HG03095 (cell line): ENCODE measurements around the gene RRP1B.

Experiments
- ATAC-seq: cut with Tn5 transposase; IDR thresholded peaks from one replicate; pipeline ENCODE4 v1.9.1; 2021; ENCODE audit warnings: moderate library complexity; ENCODE audit not compliant: unreplicated experiment

Gene RRP1B

DNA sequence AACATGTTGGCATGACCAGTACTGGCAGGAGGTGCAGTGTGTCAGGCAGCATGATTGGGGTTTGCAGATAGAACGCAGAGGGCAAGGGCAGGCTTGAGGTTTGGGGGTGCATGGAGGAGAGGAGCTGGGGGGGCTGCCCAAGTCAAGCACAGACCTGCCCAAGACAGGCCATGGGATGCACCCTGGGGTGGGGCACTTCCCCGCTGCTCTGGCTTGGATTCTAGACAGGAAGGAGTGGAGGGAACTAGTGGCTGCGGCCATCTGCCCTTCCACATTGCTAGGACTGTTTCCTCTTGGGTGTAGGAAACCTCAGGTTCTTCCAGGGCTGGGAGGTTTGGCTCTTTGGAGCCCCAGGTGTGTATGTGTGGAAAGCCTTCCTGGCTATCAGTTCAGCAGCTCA lies 62.6 kb downstream of the RRP1B start:
- no peak for ATAC-seq

DNA sequence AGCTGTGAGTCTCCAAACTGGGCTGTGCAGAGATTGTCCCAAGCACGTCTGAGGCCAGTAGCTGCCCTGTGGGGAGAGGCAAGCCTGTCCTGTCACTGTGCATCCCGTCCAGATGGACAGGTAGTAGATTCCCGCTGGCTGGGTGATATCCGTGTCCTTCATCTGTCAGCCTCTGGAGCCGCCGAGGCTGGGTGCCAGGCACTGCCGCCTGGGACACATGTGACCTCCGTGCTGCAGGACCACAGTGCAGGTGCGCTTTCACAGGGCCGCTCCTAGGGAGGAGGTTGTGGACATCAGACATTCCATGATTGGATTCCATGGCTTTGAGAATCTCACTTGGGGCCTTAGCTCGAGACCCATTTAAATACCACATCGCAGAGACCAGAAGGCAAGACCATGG lies 64.3 kb downstream of the RRP1B start:
- ATAC-seq: no peak

DNA sequence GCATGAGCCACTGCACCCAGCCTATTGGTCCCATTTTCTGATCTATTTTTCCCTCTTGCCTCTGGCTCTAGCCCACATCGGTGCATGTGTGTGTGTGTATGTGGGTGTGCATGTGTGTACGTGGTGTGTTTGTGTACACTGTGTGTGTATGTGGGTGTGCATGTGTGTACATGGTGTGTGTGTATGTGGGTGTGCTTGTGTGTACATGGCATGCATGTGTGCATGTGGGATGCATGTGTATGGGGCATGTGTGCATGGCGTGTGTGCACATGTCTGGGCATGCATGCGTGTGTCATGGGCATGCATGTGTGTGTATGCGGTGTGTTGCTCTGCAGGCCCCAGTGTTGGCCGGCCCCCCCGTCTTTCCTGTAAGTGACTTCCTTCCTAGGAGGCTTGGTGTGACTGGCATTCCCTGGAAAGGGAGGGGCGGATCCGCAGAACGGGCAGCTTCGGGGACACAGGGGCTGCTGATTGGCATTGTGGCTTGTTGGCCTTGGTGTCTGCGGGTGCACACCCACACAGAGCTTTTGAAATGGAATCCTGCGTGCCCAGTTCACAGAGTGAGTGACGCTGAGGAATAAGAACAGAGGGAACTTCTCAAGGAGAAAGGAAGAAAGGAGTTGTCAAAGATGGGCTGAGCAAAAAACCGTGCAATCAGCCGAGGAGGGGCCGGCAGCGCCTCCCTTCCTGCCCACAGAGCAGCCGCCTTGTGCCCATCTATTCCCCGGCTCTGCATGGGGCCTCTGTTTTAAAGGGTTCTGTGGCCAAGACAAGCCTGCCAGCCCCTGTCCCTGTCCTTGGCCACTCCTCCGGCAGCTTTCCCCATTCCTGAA lies 67.5 kb downstream of the RRP1B start:
- ATAC-seq: no peak

DNA sequence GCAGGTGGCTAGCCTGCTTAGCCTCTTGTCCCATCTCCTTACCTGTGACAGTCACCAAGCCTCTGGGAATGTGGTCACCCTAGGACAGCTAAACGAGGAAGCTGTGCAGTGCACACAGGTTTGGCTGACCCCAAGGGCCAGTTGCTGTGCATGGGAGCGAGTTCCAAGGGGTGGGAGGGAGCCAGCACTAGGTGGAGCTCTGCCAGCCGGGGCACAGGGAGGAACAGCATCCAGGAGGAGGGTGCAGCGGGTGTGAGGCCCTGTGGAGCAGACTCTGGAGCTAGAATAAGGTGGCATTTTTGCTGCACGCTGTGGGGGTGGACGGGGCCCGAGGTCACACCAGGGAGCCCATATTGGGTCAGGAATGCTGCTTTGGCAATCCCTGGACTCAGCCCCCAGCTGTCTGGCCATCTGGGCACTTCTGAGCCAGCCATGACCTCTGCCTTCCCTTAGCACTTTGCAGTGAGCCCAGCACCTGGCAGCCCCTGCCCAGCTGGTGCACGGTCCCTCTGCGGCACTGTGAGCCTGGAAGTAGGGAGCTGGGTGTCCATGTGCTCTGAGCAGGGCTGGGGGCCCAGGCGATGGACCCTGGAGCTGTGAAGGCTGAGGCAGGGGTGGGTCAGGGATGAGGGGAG lies 68.3 kb downstream of the RRP1B start:
- ATAC-seq: no peak

DNA sequence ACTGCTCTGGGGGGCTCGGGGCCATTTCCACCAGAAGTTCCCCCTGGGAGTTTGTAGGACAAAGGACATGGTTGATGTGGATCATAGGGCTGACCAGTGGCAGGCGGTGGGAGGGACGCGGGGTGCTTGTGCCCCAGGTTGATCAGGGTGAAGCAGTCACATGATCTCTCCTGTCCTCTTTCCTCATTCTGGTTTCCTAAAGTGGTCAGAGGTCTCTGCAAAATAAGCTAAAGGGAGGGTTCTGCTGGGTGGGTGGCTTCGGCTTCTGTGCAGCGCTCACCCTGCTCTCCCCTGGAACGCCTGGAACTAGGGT lies 68.8 kb downstream of the RRP1B start:
- peak; percentile 3 for ATAC-seq

DNA sequence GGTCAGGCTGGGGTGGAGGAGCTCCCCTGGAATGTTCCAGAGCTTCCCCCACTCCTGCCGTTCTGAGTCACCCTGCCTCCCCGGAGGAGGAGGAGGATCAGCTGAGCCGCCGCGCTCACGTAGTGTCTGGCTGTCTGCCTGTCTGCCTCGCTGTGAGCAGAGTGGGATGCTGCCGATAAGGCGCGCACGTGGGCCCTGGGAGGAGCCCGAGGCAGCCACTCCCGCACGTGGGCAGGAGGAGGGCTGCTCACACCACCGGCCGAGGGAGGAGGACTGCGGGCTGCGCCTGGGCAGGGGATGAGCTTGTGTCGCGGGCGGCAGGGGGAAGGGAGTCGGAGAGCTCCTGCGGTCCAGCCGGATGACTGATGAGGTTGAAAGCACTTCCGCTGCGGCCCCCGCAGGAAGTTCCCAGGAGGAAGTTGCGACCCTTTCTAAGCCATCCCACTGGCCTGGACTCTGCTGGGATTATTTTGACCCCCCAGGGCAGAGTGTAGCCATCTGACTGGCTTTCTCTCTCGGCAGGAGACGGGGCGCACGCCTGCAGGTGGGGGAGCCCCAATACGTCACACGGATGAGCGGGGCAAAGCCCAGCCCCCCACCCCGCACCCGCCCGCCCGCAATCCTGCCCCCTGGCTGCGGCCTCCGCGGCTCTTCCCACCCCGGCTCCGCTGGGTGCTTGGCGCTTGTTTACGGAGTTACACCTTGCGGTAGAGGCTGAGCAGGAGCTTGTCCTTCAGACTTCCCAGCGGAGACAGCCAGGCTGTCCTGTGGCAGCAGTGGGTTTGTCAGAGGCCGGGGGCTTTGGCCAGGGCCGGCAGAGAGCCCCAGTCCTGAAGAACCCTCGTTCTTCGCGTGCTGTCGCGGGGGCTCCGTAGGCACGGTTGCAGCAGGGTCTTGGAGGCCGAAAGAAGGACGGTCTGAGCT lies 69.4 kb downstream of the RRP1B start:
- ATAC-seq: peak; percentile 46

DNA sequence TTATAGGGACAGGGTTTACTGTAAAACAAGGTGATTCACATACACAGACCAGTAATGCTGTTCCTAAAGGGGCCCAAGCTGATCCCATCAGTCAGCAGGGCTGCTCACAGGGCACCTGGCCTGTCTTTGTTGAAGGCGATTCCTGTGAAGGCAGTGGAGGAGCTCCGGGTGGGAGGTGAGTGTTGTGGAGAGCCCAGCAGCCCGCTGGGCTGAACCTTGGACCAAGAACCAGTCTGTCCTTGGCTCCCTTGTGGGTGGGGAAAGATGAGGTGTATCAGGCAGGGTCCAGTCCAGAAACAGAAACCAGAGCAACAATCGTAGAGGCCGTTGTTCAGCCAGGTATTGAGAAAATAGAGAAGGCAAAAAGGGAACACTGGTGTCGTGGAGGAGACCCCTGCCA lies 72.1 kb downstream of the RRP1B start:
- no peak for ATAC-seq

DNA sequence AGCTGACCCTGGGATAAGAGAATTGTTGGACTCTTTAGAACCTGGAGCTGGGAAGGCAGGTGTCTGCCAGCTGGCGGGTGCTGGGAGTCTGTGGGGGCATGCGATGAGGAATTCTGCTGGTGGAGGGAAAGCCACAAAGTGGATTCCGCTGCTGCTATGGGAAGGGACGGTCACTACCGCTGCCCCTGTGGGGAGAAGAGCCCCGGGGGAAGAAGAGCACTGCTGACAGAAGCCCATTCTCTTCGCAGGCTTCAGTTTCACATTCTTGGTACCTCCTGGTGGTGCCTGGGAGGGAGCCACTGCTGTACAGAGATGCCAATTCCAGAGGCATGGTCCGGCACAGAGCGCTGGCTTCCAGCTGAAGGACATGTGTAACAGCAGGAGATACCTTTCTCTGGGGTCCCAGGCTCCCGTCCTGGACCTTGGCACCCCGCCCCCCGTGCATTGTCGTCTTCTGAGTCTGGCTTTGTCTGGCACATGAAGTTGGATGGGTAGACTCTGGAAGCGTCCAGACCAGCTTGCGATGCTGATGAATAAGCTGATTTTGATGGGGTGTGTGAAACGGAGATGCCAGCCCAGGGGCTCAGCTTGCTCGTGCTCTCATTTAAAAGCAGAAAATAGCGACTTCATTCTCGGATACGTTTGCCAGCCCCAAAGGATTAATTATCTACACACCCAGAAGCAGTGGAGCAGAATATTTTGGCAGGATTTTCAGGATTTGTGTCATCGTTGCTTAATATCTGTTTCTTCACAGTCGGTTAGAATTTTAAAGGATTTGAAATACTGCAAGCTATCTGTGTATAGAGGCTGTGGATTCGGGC lies 72.7 kb downstream of the RRP1B start:
- ATAC-seq: no peak

DNA sequence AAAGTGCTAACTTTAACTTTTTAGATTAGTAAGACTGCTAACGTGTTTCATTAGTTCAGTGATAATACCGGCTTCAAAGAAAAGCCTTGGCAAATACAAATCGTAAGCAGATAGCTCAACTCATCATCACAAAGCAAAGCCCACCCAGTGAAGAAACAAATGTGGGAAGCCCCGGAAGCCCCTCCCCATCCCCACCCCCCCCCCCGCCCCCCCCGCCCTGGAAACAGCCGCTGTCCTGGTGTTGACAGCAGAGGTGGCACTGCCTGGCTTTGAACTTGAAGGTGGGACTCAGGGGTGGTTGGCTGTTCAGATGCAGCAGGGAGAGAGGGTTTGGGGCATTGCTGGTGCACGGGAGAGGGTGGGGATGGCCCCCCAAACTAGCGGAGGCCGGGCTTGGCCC lies 73.7 kb downstream of the RRP1B start:
- ATAC-seq: no peak

DNA sequence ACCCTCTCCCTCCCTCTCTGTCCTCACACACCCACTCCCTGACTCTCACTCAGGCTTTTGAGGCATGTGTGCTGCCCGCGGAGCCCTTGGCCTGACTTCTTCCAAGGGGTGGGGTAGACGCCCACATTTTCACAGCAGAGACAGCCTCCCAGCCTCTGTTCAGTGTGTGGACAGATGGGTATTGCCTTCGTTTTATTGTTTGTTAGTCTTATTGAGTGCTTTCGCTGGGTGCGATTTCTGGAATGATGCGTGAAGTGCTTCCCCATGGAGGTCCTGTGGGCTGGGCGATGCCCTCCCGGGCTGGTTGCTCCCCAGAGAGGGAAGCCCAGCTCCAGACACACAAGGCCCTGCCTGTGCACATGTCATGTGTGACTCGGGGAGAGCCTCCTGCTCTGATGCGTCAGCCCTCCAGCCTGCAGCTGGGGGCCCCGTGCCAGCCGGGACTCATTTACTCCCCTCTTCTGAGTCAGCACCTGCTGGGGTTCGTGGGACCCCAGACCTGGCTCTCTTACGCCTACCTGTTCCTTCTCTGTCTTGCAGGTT lies 74.2 kb downstream of the RRP1B start:
- ATAC-seq: no peak

DNA sequence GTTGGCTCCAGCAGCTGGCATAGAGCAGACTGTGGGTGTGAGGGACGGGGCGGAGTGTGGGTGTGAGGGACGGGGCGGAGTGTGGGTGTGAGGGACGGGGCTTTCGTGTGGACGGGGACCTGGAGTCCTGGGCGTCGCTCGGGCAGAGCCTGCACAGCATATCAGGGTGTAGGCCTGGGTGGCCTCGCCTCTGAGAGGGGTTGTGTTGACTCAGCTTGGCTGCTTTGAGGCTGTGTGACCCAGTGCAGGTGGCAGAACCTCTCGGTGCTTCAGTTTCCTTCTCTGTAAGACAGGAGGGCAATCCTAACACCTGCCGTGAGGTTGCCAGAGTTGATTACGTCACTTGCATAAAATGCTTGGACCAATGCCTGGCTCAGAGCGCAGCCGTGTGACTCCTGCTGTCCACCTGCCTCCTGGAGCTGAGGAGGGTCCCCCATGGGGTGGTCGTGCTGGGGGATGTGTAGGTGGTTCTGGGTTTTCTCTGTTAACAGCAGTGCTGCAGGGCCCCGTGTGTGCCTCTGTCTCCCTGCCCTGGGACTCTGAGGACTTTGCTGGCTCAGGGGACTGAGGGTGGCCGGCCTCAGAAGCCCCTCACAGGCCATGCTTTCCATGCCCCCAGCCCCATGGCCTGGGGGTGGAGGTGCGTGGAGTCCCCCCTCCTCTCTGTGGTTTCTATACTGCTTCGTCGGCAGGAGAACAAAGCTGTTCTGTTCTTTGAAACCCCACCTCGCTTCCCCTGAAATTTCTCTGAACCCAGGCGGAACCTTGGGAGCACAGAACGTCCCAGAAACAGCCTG lies 75.0 kb downstream of the RRP1B start:
- no peak for ATAC-seq

DNA sequence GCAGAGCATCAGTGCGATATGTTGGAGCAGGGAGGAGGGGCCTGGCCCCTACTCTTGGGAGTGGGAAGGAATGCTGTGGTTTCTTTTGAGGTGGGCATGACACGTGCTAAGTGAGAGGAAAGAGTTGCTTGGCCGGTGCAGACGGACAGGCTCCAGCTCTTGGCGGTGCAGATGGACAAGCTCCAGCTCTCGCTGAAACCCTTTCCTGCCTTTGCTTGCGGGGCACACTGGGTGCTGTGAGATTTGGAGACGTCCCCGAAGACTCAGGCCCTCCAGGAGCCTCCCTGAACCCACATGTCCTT lies 75.5 kb downstream of the RRP1B start:
- ATAC-seq: no peak

DNA sequence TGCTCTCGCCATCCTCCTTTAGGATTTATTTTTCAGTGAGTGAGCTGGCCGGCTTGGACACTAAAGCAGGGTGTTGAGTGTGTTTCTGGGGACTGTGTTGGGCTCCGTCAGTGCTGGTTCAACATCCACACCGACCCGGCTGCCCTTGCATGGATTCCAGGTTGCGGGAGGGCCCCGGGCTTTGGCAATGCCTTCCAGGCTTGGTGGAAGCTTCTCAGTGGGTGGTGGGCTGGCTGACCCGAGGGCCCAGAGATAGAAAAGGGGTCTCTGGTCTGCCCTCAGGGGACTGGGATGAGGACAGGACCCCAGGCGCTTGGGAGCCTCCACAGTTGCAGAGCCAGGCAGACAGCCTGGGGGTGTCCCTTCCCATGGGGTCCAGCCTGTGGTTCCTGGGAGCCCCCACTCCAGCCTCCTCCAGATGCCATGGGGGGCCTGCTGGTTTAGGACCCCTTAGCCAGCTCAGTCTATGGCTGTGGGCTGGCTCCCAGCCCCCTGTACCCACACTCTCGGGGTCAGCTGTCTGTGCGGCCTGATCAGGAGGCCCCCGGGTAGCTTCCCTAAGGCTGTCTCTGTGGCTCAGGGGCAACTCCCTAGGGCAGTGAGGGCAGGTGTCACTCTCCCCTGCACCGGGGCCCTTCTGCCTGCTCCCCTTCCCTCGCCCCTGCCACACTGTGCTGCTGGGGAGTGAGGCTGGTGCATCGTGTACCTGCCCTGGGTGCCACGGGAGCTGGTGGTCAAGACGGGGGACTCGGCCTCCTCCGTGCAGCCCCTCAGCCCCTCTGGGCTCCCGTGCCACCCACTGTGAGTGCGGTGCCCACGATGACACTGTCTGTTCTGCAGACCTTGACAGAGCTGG lies 76.1 kb downstream of the RRP1B start:
- ATAC-seq: no peak

DNA sequence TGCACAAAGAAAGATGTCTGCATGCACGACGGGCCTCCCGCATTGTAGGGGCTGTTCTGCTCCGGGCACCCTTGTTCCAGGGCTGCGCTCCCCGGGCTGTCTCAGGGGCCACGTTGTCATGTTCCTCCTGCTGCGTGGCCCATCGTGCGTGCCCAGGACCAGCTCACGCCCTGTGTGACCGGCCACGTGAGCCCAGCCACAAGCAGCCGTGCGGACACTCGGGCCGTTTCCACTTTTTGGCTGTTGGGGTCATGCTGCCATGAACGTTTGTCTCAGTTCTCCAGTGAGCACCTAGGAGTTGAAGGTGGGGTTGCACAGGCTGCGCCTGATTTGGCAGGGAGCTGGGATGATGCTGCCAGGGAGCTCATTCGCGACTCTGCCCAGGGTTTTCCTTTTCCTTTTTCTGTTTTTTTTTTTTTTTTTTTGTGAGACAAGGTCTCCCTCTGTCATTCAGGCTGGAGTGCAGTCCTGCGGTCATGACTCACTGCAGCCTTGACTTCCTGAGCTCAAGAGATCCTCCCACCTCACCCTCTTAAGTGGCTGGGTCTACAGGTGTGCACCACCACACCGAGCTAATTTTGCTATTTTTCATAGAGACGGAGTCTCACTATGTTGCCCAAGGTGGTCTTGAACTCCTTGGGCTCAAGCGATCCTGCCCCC lies 77.0 kb downstream of the RRP1B start:
- no peak for ATAC-seq

DNA sequence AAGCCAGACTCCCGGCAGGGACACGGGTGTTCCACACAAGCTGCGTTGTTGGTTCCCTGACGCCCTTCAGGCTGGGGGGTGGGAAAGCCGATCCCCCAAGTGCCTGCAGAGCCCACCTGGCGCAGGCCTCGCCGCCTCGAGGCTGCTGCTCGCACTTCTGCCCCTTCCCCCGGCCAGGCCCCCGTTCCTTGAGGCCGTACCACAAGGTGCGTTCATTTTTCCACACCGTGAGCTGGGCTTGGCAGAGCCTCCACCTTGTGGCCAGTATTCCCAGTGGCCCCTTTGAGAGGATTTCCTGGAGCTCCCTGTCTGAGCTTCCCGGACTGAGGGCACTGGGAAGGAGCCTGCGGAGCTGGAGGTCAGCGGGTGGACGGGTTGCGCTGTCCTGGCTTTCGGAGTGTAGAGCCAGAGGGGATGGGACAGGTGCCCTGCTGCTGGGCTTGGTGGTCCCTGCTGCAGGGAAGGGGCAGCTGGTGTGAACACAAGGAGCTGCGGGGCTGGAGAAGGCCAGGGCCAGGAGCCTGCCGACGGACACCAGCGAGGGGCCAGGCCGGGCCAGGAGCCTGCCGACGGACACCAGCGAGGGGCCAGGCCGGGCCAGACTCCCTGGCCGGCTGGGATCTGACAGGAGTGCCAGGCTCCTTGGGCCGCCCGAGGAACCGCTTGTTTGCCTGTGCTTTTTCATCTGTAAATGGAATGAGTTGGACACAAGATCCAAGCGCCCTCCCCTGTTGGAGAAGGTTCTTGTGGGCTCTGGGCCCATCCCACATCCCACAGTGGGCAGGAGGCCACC lies 78.0 kb downstream of the RRP1B start:
- no peak for ATAC-seq

DNA sequence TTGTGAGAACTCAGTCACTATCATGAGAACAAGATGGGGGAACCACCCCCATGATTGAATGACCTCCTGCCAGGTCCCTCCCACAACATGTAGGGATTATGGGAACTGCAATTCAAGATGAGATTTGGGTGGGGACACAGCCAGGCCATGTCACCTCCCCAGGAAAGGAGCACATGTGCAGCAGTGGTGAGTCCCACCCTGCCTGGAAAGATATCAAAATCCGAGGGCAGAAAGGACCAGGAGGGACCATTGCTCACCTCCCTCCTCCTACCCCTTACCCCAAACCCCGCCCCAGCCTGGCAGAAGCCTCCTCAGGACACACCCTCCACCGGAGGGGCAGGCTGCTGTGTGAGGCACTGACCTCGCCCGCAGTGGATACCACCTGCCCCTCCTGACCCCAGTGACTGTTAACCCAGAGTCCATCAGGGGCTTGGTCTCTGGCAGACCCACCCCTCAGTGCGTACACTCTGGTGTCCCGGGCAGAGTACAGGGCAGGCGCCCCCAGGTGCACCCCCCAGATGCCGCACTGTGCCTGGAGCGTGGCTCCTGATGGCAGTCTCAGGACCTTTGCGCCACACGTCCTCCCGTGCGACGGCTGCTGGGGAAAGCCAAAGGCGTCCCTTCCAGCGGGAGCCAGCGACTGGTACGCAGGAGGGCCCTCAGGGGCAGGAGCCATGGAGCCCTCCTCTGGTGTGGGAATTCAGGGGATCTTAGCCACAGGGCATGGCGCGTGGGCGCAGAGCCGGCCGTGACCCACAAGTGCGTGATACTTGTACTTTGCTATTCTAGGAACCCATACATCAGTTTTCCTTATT lies 80.5 kb downstream of the RRP1B start:
- no peak for ATAC-seq
